ENCODE measurements around the gene AUTS2.

Gene AUTS2

GRCh38 chr7:69754476-69754875 lies 156.2 kb downstream of the AUTS2 start:
- no peak for DNase-seq

- DNase-seq = no peak
Observed at GRCh38 chr7:69756235-69756634, 158.0 kb downstream of the AUTS2 start.

GRCh38 chr7:69757528-69757927 lies 159.3 kb downstream of the AUTS2 start:
- DNase-seq = no peak

- no peak for DNase-seq
Observed at GRCh38 chr7:69757981-69758430, 159.7 kb downstream of the AUTS2 start.

GRCh38 chr7:69759373-69759772 lies 161.1 kb downstream of the AUTS2 start:
- no peak for DNase-seq

GRCh38 chr7:69761290-69761922 lies 163.1 kb downstream of the AUTS2 start:
- no peak for DNase-seq

- no peak for DNase-seq
Observed at GRCh38 chr7:69762821-69763352, 164.6 kb downstream of the AUTS2 start.

- DNase-seq = no peak
Observed at GRCh38 chr7:69763513-69763912, 165.2 kb downstream of the AUTS2 start.

GRCh38 chr7:69764147-69764546 lies 165.9 kb downstream of the AUTS2 start:
- DNase-seq = no peak

GRCh38 chr7:69764681-69765080 lies 166.4 kb downstream of the AUTS2 start:
- no peak for DNase-seq

GRCh38 chr7:69765879-69766278 lies 167.6 kb downstream of the AUTS2 start:
- no peak for DNase-seq

GRCh38 chr7:69768986-69769595 lies 170.8 kb downstream of the AUTS2 start:
- no peak for DNase-seq

- DNase-seq = no peak
Observed at GRCh38 chr7:69769826-69770225, 171.6 kb downstream of the AUTS2 start.

GRCh38 chr7:69770613-69771012 lies 172.3 kb downstream of the AUTS2 start:
- DNase-seq = no peak

- DNase-seq = no peak
Observed at GRCh38 chr7:69772718-69773436, 174.6 kb downstream of the AUTS2 start.

- DNase-seq = no peak
Observed at GRCh38 chr7:69773535-69774225, 175.4 kb downstream of the AUTS2 start.

- no peak for DNase-seq
Observed at GRCh38 chr7:69775231-69775771, 177.0 kb downstream of the AUTS2 start.

- DNase-seq = no peak
Observed at GRCh38 chr7:69776611-69777010, 178.3 kb downstream of the AUTS2 start.

GRCh38 chr7:69778138-69778537 lies 179.9 kb downstream of the AUTS2 start:
- DNase-seq = no peak

GRCh38 chr7:69780379-69780778 lies 182.1 kb downstream of the AUTS2 start:
- no peak for DNase-seq

- DNase-seq = peak in 4 of 58 donors; percentile 1 to 26 (median 15)
Observed at GRCh38 chr7:69781412-69781846, 183.2 kb downstream of the AUTS2 start.

Measured in anterior cingulate cortex (tissue), 58 donors.